ENCODE data around the gene ADAT2. TPM values are rescaled to one million over a fixed set of nuclear protein-coding genes. Genes with fewer than 3 reads are reported as not detected.

Gene ADAT2
- total and polyA plus RNA-seq, 2 experiments from 2014 or later: 3.1 to 3.4 TPM

DNA sequence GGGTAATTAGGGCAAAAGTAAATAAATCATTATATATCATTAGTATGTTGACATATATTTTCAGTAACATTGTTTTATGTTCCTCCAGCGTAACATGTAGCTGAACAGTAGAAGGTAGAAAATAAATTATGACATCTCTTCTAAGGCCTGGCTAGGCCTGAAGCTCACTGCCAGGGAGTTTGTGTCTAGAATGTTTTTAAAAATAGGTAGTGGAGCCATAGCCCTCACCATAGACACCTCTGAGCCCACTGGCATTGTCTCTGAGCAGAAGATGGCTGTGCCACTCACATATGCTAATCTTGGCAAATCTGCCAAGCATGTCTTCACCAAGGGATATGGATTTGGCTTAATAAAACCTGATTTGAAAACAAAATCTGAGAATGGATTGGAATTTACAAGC lies 39.7 kb upstream of the ADAT2 start:
- Histone ChIP-seq H2AFZ (no peak overlapping the region), H3K27ac (no peak overlapping the region), H3K79me2 (no peaks in the 10 kb centered on the region), H3K4me2 (no peak overlapping the region), H3K36me3 (replicated peaks; ENCODE audit: insufficient read depth, low read depth) (no peaks in the 10 kb centered on the region), H4K20me1 (ENCODE audit: insufficient read depth, poor library complexity, severe bottlenecking) (no peaks in the 10 kb centered on the region), H3K27me3 (no peaks in the 10 kb centered on the region), H3K9me2 (replicated peaks; ENCODE audit: insufficient read depth) (no peaks in the 10 kb centered on the region), H3K4me1 (ENCODE audit: insufficient read depth) (no peaks in the 10 kb centered on the region), H3K4me3 (no peak overlapping the region), H3K9me3 (ENCODE audit: low read depth) (no peaks in the 10 kb centered on the region)
- no peak for DNase-seq (ENCODE audit: low spot score)
- TF ChIP-seq, protein P1, sequence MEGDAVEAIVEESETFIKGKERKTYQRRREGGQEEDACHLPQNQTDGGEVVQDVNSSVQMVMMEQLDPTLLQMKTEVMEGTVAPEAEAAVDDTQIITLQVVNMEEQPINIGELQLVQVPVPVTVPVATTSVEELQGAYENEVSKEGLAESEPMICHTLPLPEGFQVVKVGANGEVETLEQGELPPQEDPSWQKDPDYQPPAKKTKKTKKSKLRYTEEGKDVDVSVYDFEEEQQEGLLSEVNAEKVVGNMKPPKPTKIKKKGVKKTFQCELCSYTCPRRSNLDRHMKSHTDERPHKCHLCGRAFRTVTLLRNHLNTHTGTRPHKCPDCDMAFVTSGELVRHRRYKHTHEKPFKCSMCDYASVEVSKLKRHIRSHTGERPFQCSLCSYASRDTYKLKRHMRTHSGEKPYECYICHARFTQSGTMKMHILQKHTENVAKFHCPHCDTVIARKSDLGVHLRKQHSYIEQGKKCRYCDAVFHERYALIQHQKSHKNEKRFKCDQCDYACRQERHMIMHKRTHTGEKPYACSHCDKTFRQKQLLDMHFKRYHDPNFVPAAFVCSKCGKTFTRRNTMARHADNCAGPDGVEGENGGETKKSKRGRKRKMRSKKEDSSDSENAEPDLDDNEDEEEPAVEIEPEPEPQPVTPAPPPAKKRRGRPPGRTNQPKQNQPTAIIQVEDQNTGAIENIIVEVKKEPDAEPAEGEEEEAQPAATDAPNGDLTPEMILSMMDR (IDR thresholded peaks at IDR 0.05; ENCODE audit: poor library complexity): no peak
- TF ChIP-seq EZH2 (IDR thresholded peaks at IDR 0.05; ENCODE audit: borderline replicate concordance) (no peak), EZH2phosphoT487 (IDR thresholded peaks at IDR 0.05; ENCODE audit: low read depth, severe bottlenecking, unreplicated experiment) (no peak)
- 100% methylated on average over 1 of the region's 1 CpG for WGBS (ENCODE audit: low lambda C conversion rate, missing lambda C conversion rate)

DNA sequence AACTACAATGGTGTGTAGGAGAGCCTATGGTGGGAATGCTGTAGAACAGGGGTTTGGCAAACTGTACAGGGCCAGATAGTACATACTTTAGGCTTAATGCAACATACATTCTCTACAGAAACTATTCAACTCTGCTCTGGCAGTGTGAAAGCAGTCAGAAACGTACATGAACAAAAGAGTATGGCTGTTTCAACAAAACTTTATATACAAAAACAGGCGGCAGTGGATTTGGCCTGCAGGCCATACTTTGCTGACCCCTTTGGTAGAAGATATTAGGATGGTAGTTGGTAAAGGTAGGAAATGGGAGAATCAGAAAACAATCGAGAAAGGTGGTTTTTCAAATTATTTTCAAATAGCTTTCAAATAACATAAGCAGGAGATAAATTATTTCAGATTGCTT lies 36.3 kb upstream of the ADAT2 start:
- no peak overlapping the region for H3K4me2 ChIP-seq
- H3K9me2 ChIP-seq (replicated peaks; ENCODE audit: insufficient read depth): no peaks in the 10 kb centered on the region
- H3K4me3 ChIP-seq: no peak overlapping the region
- no peaks in the 10 kb centered on the region for H3K4me1 ChIP-seq (ENCODE audit: insufficient read depth)
- H3K36me3 ChIP-seq (replicated peaks; ENCODE audit: insufficient read depth, low read depth): no peaks in the 10 kb centered on the region
- no peaks in the 10 kb centered on the region for H3K27me3 ChIP-seq
- no peaks in the 10 kb centered on the region for H3K9me3 ChIP-seq (ENCODE audit: low read depth)
- WGBS (ENCODE audit: low lambda C conversion rate, missing lambda C conversion rate): 93% methylated on average over 3 of the region's 3 CpGs
- no peak for DNase-seq (ENCODE audit: low spot score)
- H2AFZ ChIP-seq: no peak overlapping the region
- no peaks in the 10 kb centered on the region for H4K20me1 ChIP-seq (ENCODE audit: insufficient read depth, poor library complexity, severe bottlenecking)
- TF ChIP-seq, protein P1 (IDR thresholded peaks at IDR 0.05; ENCODE audit: poor library complexity): no peak
- TF ChIP-seq EZH2 (IDR thresholded peaks at IDR 0.05; ENCODE audit: borderline replicate concordance): no peak
- TF ChIP-seq EZH2phosphoT487 (IDR thresholded peaks at IDR 0.05; ENCODE audit: low read depth, severe bottlenecking, unreplicated experiment): no peak
- H3K27ac ChIP-seq: no peak overlapping the region
- no peaks in the 10 kb centered on the region for H3K79me2 ChIP-seq

DNA sequence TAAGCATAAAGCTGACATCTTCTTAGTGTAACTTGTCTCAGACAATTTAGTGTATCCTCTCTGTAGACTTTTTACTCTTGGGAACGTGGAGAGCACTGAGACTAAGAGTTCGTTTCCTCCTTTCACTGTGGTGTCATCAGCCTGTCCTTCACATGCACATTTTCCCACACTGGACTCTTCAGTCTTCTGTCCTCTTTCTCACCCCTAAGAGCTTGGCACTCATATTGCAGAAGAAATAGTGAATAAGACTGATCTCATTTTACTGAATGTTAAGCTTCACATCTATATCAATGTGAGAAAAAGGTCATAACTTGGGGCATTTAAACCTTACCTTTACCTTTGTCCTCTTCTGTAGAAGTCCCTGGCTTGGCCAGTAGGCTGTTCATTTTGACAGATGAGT lies 35.5 kb upstream of the ADAT2 start:
- Histone ChIP-seq H3K36me3 (replicated peaks; ENCODE audit: insufficient read depth, low read depth) (no peaks in the 10 kb centered on the region), H3K27me3 (no peaks in the 10 kb centered on the region), H3K27ac (no peak overlapping the region), H2AFZ (no peak overlapping the region), H4K20me1 (ENCODE audit: insufficient read depth, poor library complexity, severe bottlenecking) (no peaks in the 10 kb centered on the region), H3K4me3 (no peak overlapping the region), H3K4me2 (no peak overlapping the region), H3K79me2 (no peaks in the 10 kb centered on the region), H3K9me2 (replicated peaks; ENCODE audit: insufficient read depth) (no peaks in the 10 kb centered on the region), H3K4me1 (ENCODE audit: insufficient read depth) (no peaks in the 10 kb centered on the region), H3K9me3 (ENCODE audit: low read depth) (no peaks in the 10 kb centered on the region)
- TF ChIP-seq, protein P1 (IDR thresholded peaks at IDR 0.05; ENCODE audit: poor library complexity): no peak
- TF ChIP-seq EZH2phosphoT487 (IDR thresholded peaks at IDR 0.05; ENCODE audit: low read depth, severe bottlenecking, unreplicated experiment) (no peak), EZH2 (IDR thresholded peaks at IDR 0.05; ENCODE audit: borderline replicate concordance) (no peak)
- 86% methylated on average over 2 of the region's 2 CpGs for WGBS (ENCODE audit: low lambda C conversion rate, missing lambda C conversion rate)
- no peak for DNase-seq (ENCODE audit: low spot score)

DNA sequence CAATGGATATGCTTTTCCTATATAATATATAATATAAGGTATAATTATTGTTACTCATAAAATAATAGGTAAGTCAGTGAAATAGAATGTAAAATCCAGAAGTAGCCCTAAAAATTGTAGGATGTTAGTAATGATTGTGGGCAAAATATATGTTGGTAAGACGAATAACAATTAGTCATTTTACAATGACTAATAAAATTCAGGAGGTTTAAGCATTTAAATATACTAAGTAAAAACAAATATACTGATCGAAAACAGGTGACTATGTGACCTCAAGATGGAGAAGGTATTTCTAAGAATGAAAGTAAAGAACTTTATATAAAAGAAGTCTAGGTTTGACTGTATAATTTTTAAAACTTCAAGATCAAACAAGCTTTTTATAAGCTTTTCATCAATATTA lies 32.1 kb upstream of the ADAT2 start:
- DNase-seq (ENCODE audit: low spot score): no peak
- no peaks in the 10 kb centered on the region for H4K20me1 ChIP-seq (ENCODE audit: insufficient read depth, poor library complexity, severe bottlenecking)
- H3K4me2 ChIP-seq: no peak overlapping the region
- TF ChIP-seq EZH2 (IDR thresholded peaks at IDR 0.05; ENCODE audit: borderline replicate concordance) (no peak), EZH2phosphoT487 (IDR thresholded peaks at IDR 0.05; ENCODE audit: low read depth, severe bottlenecking, unreplicated experiment) (no peak)
- TF ChIP-seq, protein P1 (IDR thresholded peaks at IDR 0.05; ENCODE audit: poor library complexity): no peak
- H3K79me2 ChIP-seq: no peaks in the 10 kb centered on the region
- no peaks in the 10 kb centered on the region for H3K36me3 ChIP-seq (replicated peaks; ENCODE audit: insufficient read depth, low read depth)
- no peaks in the 10 kb centered on the region for H3K9me2 ChIP-seq (replicated peaks; ENCODE audit: insufficient read depth)
- no peaks in the 10 kb centered on the region for H3K9me3 ChIP-seq (ENCODE audit: low read depth)
- no peak overlapping the region for H3K27ac ChIP-seq
- no peaks in the 10 kb centered on the region for H3K27me3 ChIP-seq
- no peak overlapping the region for H3K4me3 ChIP-seq
- no peaks in the 10 kb centered on the region for H3K4me1 ChIP-seq (ENCODE audit: insufficient read depth)
- 88% methylated on average over 2 of the region's 2 CpGs for WGBS (ENCODE audit: low lambda C conversion rate, missing lambda C conversion rate)
- H2AFZ ChIP-seq: no peak overlapping the region
